Astrocyte of the hippocampus (primary cell): ENCODE results near the gene PPP2R5C.

Experiments used
- DNase-seq: peaks from one replicate; pipeline ENCODE4 v3.0.0; 2011; ENCODE audit warnings: low read depth, low spot score

PPP2R5C gene

GRCh38 chr14:101840649-101841369 is 79.3 kb downstream of the PPP2R5C start:
- DNase-seq: no peak

DNA sequence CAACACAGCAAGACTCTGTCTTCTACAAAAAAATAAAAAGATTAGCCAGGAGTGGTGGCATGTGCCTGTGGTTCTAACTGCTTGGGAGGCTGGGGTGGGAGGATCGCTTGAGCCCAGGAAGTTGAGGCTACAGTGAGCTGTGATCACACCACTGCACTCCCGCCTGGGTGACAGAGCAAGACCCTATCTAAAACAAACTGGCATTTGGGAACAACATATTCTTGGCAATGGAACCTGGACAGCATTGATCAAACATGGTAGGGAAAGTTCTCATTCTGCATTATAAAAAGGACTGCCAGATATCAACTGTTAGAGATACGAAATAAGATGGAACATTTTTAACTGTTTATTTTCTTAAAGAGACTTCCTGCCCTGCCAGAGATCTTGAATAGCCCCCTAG is 81.5 kb downstream of the PPP2R5C start:
- DNase-seq: no peak

GRCh38 chr14:101843665-101844064 is 82.2 kb downstream of the PPP2R5C start:
- DNase-seq: no peak

DNA sequence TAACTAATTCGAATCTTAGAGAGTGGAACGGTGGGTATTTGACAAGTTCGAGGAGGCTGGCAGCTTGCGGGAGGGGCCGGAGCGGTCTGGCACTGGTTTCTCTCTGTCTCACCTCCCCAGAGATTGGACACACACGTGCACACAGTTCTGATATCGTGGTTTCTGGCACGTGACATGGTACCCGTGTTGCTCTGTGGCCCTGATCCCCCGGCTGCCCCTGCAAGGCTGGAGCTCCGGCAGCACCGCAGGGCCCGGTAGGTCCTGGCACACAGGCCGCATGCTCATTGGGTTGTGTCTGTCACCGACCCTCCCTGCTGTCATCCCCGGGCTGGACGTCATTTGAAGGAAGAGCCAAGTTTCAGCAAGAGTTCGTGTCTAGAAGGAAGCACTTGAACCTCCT is 82.7 kb downstream of the PPP2R5C start:
- no peak for DNase-seq

DNA sequence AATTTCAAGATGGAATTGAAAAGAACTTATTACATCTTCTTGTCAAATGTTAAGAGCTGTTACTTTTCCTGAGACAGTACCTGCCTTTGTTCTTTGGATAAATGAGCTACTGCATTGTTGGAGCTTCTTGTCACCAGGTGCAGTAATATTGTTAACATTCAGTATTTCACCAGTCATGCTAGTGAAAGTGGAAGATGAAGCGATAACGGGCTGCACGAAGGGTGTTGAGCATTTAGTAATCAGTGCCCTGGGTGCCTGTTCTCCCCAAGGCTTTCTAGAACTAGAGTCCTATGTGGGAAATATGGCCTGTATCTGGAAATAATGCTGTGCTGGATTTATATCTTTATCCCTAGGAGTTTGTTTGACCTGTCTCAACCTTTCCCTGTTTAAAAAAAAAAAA is 83.2 kb downstream of the PPP2R5C start:
- no peak for DNase-seq

- DNase-seq: no peak
Measured at GRCh38 chr14:101845496-101845895, 84.0 kb downstream of the PPP2R5C start.

GRCh38 chr14:101845896-101846295 is 84.4 kb downstream of the PPP2R5C start:
- no peak for DNase-seq

DNA sequence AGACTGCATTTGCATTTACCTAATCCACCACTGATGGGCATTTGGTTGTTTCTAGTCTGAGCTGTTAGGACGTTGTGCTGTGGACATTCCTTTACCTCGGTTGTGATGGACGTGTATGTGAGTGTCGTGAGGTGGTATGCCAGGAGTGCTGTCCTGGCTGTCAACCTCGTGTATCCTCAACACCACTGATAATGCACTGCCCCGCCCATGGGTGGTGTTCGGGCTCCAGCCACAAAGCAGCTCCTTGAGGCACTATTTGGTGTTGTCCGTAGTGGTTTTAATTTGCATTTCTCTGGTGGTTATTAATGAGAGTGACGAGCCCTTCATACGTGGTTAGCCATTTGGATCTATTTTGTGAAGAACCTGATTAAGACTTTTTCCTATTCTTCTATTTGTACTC is 87.6 kb downstream of the PPP2R5C start:
- DNase-seq: no peak

- DNase-seq: no peak
Measured at GRCh38 chr14:101849640-101850039, 88.1 kb downstream of the PPP2R5C start.

GRCh38 chr14:101851183-101851582 is 89.7 kb downstream of the PPP2R5C start:
- no peak for DNase-seq

DNA sequence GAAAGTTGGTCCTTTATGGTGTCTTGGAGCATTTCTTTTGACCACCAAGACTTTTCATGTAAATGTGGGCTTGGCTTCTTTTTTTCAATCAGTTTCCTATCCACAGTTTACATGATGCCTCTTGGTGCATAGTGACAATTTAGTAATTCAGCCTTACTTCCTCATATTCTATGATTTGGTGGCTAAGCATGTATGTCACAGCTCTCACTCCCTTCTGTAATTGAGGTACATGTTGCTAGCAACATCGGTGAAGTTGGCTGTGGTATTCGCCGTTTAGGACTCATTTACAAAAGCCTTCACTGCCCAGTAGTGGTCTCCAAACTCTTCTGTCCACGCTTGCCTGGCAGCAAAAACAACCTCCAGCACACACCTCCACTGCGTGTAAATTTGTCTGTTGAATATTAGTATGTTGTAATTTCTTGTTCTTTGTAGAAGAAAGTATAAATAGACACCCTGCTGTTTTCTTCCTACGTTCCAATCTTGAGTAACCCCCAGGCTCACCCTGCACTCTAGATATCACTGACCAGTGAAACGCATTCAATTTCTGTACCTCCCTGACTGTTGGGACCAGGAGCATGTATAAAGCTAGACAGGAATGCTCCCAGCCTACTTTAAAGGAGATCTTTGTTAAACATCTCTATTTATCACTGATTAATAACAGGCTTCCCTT is 90.4 kb downstream of the PPP2R5C start:
- DNase-seq: no peak

DNA sequence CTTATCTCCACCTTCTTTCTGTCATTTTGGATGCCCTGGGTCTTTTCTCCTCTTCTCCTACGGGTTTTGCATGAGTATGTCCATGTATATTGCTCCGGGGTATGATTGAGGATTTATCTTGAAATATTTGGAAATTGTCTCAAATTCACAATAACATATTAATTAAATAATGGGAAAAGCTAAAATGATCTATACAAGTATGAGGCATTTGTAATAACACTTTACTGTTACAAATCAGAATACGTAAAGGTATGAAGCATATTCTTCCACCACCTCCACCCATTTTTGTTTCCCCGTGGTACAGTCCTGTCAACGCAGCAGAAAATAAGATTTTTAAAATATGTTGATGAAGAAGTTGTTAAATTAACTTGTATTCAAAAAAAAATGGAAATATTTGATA is 91.3 kb downstream of the PPP2R5C start:
- DNase-seq: no peak

- no peak for DNase-seq
Measured at GRCh38 chr14:101853455-101854018, 92.0 kb downstream of the PPP2R5C start.

DNA sequence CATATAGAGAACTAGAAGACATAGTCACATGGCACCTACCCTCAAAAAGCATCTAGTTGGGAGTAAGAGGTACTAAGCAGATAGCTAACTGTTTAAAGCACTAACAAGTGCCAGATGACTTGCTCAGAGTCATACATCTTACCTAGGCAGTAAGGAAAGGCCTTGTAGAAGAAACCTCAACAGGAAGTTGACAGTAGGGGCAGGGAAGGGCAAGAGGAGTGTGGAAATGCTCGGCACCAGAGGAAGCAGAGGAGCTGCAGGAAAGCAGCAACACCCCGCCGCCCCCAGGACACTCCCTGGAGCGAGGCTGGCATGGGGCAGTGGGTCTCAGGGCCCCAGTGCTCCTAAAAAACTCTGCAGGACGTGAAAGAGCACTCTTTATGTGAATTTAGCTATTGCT is 92.9 kb downstream of the PPP2R5C start:
- DNase-seq: no peak

- no peak for DNase-seq
Measured at GRCh38 chr14:101855958-101856357, 94.4 kb downstream of the PPP2R5C start.

- no peak for DNase-seq
Measured at GRCh38 chr14:101856536-101856935, 95.0 kb downstream of the PPP2R5C start.

DNA sequence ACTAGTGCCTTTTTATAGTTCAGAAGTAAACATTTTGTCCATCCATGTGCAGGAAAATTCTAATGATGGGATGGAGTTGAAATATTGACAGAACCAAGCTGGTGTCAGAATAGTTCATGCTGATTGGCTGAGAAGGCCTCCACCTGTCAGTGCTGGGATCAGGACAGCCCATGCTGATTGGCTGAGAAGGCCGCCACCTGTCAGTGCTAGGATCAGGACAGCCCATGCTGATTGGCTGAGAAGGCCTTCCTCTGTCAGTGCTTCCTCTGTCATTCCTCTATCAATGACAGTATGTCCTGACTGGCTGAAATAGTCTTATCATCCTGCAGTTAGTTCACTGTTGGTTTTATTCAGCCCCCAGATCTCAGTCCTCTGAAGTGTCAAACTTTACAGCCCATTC is 95.7 kb downstream of the PPP2R5C start:
- no peak for DNase-seq

- DNase-seq: no peak
Measured at GRCh38 chr14:101858791-101859537, 97.5 kb downstream of the PPP2R5C start.

DNA sequence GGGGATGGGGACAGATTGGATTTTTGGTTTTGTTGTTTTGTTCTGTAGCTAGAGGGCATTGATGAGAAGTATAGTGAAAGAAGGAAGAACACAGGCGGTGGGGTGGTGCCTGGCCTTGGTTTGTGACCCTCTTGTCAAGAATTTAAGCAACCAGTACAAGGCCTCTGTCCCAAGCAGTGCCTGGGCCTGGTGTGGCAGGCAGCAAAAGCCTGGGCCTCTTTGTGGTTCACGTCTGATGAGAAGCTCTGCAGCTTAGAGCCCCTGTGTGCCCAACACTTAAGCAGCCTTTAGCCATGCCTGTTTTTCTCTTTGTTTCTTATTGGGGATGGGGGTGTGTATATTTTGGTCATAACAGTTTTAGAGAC is 98.0 kb downstream of the PPP2R5C start:
- DNase-seq: no peak

DNA sequence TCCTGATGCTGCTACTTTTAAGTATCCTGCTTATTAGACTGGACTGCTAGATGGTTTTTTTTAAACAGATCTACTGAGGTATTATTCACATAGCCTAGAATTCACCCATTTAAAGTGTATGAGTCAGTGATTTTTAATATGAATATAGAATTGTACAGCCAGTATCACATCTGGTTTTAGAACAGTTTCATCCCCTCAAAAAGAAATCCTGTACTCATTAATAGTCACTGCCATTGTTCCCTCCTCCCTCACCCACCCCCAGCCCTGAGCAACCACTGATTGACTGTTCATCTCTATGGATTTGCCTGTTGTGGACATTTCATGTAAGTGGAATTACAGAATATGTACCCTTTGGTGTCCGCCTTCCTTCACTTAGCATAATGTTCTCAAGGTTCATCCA is 98.4 kb downstream of the PPP2R5C start:
- DNase-seq: no peak

- DNase-seq: no peak
Measured at GRCh38 chr14:101861464-101861863, 100.0 kb downstream of the PPP2R5C start.

DNA sequence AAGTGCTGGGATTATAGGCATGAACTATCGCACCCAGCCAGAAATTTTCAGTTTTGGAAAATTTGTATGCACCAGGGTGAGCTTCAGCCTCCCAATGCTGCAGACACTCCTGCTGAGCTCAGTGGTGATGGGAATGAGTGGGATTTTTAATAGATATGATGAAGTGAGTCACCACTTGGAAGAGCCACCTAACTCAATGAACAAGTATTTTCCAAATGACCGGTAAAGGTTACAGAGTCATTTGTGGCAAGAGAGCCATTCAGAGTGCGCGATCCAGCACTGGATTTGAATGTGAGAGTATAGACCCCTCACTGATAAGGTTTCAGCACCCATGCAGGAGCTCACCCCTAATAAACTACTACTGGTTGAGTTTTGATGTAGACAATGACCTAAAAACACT is 100.7 kb downstream of the PPP2R5C start:
- DNase-seq: peak; percentile 36

DNA sequence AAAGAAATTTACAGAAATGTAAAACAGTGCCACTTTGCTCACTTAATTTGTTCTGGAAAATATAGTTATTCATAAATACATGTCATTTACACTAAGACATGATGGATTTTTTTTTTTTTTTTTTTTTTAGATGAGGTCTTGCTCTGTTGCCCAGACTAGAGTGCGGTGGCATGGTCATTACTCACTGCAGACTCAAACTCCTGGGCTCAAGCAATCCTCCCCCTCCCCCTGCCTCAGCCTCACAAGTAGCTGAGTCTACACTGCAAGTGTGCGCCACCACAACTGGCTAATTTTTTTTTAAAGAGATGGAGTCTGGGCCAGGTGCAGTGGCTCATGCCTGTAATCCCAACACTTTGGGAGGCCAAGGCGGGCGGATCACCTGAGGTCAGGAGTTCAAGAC is 101.2 kb downstream of the PPP2R5C start:
- DNase-seq: no peak
